ENCODE results near the gene ACOX3. TPM values are rescaled to one million over a fixed set of nuclear protein-coding genes. Genes with fewer than 3 reads are reported as not detected.

The ACOX3 gene
- polyA plus RNA-seq, 3 donors: 3.8 to 16.8 (median 13.3) TPM

DNA sequence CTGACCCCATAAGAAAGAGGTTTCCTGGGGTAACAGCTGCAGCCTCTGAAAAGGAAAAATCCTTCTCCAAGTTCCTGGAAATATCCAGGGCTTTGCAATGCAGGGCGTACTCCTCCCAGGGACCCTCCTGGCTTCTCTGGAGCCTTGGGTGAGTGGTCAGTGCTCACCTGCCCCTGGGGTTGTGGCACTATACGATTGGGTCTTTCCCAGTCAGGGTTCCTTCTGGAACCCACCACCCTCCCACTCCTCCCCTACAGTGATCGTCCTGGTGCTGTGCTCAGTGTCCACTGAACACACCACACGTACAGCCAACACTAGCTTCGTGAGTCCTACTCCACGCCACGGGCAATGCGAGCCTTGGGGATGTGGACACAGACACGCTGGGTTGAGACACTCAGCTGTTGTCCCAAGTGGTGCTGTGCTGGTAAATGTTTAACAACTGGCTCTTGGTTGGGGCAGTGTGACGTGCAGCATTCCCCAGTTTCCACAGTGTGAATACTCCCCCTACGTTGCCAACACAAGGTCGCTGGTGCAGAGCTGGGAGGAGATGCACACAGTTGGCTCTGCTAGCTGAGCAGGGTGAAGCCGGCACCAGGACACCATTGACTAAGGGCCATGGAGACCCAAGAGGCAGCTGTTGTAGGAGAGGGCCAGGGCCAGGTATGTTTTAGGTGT, 105.6 kb downstream of the ACOX3 start:
- no peaks in the 10 kb centered on the region for H4K20me1 ChIP-seq (ENCODE audit: insufficient read depth, low read length)
- no peak overlapping the region for H3K9ac ChIP-seq (ENCODE audit: insufficient read depth, low read length, poor library complexity, severe bottlenecking)
- Mint-ChIP-seq H3K4me3 (no peak overlapping the region), H3K4me1 (peaks cover 16% of the 10 kb centered on the region), H3K9me3 (peaks cover 5 to 16% (median 10%) of the 10 kb centered on the region in 7 donors), H3K36me3 (no peaks in the 10 kb centered on the region), H3K27ac (peak overlapping the region in 1 of 7 donors; percentile 43), H3K27me3 (ENCODE audit: low read depth in 3 of 3) (peaks cover 0 to 2% (median 0%) of the 10 kb centered on the region in 3 donors)
- H3K9me3 ChIP-seq (replicated peaks in 1 of 2; ENCODE audit: control insufficient read depth in 1 of 2, insufficient read depth in 1 of 2, low read length in 2 of 2): peaks cover 0 to 3% of the 10 kb centered on the region in 2 donors
- no peaks in the 10 kb centered on the region for H3K79me2 ChIP-seq (ENCODE audit: insufficient read depth, low read length)
- intact Hi-C loops (cut with micrococcal nuclease): no loop called here
- H3K27me3 ChIP-seq (ENCODE audit: control insufficient read depth in 2 of 2, insufficient read depth in 2 of 2, low read length in 2 of 2): no peaks in the 10 kb centered on the region
- no peak overlapping the region for H2AFZ ChIP-seq (ENCODE audit: insufficient read depth, low read depth, low read length, poor library complexity, severe bottlenecking)
- H3K4me3 ChIP-seq (replicated peaks in 1 of 3; ENCODE audit: low read depth in 2 of 3, low read length in 3 of 3): no peak overlapping the region
- WGBS (ENCODE audit: insufficient coverage): 98% methylated on average over 11 of the region's 13 CpGs
- TF ChIP-seq, protein P1, sequence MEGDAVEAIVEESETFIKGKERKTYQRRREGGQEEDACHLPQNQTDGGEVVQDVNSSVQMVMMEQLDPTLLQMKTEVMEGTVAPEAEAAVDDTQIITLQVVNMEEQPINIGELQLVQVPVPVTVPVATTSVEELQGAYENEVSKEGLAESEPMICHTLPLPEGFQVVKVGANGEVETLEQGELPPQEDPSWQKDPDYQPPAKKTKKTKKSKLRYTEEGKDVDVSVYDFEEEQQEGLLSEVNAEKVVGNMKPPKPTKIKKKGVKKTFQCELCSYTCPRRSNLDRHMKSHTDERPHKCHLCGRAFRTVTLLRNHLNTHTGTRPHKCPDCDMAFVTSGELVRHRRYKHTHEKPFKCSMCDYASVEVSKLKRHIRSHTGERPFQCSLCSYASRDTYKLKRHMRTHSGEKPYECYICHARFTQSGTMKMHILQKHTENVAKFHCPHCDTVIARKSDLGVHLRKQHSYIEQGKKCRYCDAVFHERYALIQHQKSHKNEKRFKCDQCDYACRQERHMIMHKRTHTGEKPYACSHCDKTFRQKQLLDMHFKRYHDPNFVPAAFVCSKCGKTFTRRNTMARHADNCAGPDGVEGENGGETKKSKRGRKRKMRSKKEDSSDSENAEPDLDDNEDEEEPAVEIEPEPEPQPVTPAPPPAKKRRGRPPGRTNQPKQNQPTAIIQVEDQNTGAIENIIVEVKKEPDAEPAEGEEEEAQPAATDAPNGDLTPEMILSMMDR (IDR thresholded peaks at IDR 0.05): no peak
- no peak for DNase-seq
- H3K4me2 ChIP-seq (replicated peaks; ENCODE audit: extremely low read depth, low read length, poor library complexity, severe bottlenecking): no peak overlapping the region
- no peak overlapping the region for H3K27ac ChIP-seq (ENCODE audit: low read depth in 1 of 2, low read length in 2 of 2)
- H3K36me3 ChIP-seq (replicated peaks in 1 of 2; ENCODE audit: control insufficient read depth in 1 of 2, insufficient read depth in 2 of 2, low read length in 2 of 2): no peaks in the 10 kb centered on the region
- H3K4me1 ChIP-seq (ENCODE audit: control insufficient read depth in 1 of 2, insufficient read depth in 2 of 2, low read length in 2 of 2): peaks cover 0 to 6% of the 10 kb centered on the region in 2 donors

DNA sequence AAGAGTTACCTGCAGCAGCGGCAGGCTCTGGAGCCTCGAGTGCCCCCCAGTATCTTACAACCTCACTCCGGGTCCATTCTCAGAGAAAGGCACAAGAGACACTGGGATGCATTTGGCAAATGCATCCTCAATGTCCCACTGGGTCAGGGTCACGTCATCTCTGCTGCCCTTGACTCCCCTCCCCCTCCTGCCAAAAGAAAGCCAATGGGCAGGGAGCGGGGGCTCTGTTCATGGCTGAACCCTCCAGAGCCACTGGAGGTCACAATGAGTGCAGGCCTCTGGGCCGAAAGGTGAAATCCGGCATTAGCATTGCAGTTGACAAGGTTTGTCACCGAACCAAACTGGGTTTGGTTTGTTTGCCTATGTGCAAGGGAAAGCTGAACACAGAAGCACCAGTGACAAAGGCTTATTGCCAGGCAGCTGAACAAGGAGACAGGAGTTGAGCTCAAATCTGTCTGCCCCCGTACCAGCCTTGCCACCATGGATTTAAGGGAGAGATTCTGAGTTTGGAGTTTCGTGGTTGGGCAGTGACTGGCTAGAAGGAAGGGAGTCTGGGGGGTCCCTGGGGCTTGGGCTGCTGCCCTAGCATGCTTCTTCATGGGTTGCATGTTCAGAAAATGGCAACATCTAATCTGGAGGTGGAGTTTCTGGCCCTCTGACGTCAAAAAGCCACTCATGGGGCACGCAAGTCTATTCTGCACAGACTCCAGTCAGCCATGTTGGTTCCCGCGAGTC, 106.6 kb downstream of the ACOX3 start:
- TF ChIP-seq, protein P1 (IDR thresholded peaks at IDR 0.05): no peak

More for the DNA sequence above, 106.6 kb downstream of the ACOX3 start:
- H3K9ac ChIP-seq (ENCODE audit: insufficient read depth, low read length, poor library complexity, severe bottlenecking): no peak overlapping the region
- no peak overlapping the region for H2AFZ ChIP-seq (ENCODE audit: insufficient read depth, low read depth, low read length, poor library complexity, severe bottlenecking)
- H4K20me1 ChIP-seq (ENCODE audit: insufficient read depth, low read length): no peaks in the 10 kb centered on the region
- peaks cover 0 to 3% of the 10 kb centered on the region in 2 donors for H3K9me3 ChIP-seq (replicated peaks in 1 of 2; ENCODE audit: control insufficient read depth in 1 of 2, insufficient read depth in 1 of 2, low read length in 2 of 2)
- Mint-ChIP-seq H3K36me3 (no peaks in the 10 kb centered on the region), H3K27me3 (ENCODE audit: low read depth in 3 of 3) (peaks cover 0 to 2% (median 0%) of the 10 kb centered on the region in 3 donors), H3K27ac (no peak overlapping the region), H3K4me3 (no peak overlapping the region), H3K9me3 (peaks cover 5 to 16% (median 10%) of the 10 kb centered on the region in 7 donors), H3K4me1 (peaks cover 13% of the 10 kb centered on the region)
- no peak overlapping the region for H3K4me2 ChIP-seq (replicated peaks; ENCODE audit: extremely low read depth, low read length, poor library complexity, severe bottlenecking)
- no peaks in the 10 kb centered on the region for H3K36me3 ChIP-seq (replicated peaks in 1 of 2; ENCODE audit: control insufficient read depth in 1 of 2, insufficient read depth in 2 of 2, low read length in 2 of 2)
- no peak overlapping the region for H3K27ac ChIP-seq (ENCODE audit: low read depth in 1 of 2, low read length in 2 of 2)
- no peak for DNase-seq
- H3K4me1 ChIP-seq (ENCODE audit: control insufficient read depth in 1 of 2, insufficient read depth in 2 of 2, low read length in 2 of 2): peaks cover 0 to 6% of the 10 kb centered on the region in 2 donors
- no peak overlapping the region for H3K4me3 ChIP-seq (replicated peaks in 1 of 3; ENCODE audit: low read depth in 2 of 3, low read length in 3 of 3)
- intact Hi-C loops (cut with micrococcal nuclease): no loop called here
- 91% methylated on average over 11 of the region's 14 CpGs for whole genome bisulfite sequencing (ENCODE audit: insufficient coverage)
- H3K27me3 ChIP-seq (ENCODE audit: control insufficient read depth in 2 of 2, insufficient read depth in 2 of 2, low read length in 2 of 2): no peaks in the 10 kb centered on the region
- H3K79me2 ChIP-seq (ENCODE audit: insufficient read depth, low read length): no peaks in the 10 kb centered on the region
